ENCODE measurements around the gene OR2T6.
"Not testable (repeated sequence)": the region's sequence is repeated elsewhere in the genome, so short reads cannot be mapped to it uniquely, and the experiment has no call there.

OR2T6 gene

DNA sequence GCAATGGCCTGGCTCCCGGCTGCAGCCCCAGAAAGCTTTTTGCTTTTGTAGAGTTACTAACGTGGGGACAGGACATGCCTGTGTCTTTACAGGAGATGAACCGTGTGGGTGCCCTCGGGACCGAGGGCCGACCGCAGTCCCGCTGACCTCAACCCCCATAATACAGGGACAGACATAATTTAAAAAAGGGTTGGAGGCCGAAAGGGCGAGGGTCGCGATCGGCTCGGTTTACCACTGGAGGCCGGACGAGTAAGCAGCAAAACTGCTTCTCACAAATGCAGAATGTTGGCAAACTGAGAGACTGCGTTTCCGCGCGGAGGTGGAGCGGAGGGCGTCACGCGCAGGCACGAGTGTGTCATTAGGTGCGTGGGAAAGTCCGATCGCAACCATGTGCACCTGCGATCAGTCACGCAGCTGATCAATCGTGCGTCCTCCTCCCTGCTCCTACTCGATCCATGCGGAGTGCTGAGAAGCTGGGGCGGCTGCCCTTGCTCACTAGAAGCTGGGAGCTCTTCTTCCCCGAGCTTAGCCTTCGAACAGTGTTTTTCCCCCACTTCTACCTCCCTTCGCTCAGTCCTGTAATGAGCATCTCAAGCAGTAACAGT is 58.4 kb downstream of the OR2T6 start:
- DNase-seq (ENCODE audit: low read depth), result not testable (repeated sequence)

DNA sequence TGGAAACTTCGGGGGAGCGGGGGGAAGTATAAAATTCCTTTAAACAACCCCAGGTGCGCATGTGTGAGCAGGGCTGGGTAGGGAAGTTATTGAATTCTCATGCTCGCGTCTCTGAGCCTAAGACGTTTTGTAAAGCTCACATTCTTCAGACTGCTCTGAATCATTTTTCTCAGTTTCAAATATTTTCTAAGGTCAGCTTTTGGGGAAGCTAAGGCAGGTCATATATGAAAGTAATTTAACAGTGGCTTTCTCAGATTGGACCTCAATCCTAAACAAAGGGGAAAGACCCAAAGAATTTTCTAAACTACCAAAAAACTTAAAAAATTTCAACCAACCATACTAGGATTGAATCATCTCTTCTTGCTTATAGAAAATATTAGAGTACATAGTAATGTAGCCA is 59.4 kb downstream of the OR2T6 start:
- not testable (repeated sequence) for DNase-seq (ENCODE audit: low read depth)

DNA sequence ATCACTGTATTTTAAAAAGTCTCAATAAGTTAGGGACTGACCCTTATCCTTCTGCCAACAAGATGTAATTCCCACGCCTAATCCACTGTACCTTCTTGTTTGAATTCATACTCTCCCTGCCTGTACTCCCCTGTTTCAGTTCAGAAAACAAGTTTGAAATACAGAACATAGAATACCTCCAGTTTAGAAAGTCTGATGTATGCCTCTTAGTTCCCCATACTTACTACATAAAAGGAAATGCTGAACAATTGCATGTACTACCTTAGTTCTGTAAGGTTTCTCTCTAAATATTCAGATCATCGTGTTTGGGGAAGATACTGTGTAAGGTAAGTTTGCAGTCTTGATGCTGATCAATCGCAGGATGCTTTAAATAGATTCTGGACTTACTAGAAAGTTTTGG is 60.8 kb downstream of the OR2T6 start:
- DNase-seq (ENCODE audit: low read depth), result not testable (repeated sequence)

GRCh38 chr1:248438668-248439067 is 63.1 kb downstream of the OR2T6 start:
- DNase-seq (ENCODE audit: low read depth), result not testable (repeated sequence)

DNA sequence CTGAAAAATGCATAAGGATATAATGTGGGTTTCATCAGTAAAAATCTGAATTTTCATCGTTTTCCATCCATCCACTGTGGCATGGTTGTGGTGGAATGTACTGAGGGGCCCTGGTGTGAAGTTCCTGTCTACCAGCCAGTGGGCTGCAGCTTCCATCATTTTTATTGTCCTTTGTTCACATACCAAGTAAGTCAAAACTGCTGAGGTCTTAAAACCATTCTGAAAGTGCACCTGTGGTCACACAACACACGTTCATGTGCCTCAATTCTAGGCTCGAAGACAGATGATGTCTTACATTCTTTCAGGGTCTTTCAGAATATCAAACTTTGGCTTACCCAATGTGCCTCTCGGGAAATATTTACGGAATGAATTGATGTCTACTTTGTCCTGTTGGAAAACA is 63.7 kb downstream of the OR2T6 start:
- not testable (repeated sequence) for DNase-seq (ENCODE audit: low read depth)

All from activated T-cell treated with anti-CD3 and anti-CD28 coated beads for 1 hour (primary cell).